Left ventricle myocardium inferior (tissue), 1 donor: ENCODE measurements around the gene WDR54. TPM values are rescaled to one million over a fixed set of nuclear protein-coding genes. Genes with fewer than 3 reads are reported as not detected.

ENCODE experiments used
- DNase-seq: peaks from one replicate; pipeline ENCODE4 v3.0.0-alpha.2; 2020
- H3K27ac ChIP-seq: fragments of 200-600 bp; replicated peaks from 2 replicates; pipeline ENCODE4 v1.8.0; 2021
- H3K27me3 ChIP-seq: fragments of 200-600 bp; 2 replicates; pipeline ENCODE4 v1.8.0; 2021; ENCODE audit warnings: low read depth
- H3K36me3 ChIP-seq: fragments of 200-600 bp; 2 replicates; pipeline ENCODE4 v1.8.0; 2021
- H3K4me1 ChIP-seq: fragments of 200-600 bp; 2 replicates; pipeline ENCODE4 v1.8.0; 2021
- H3K4me3 ChIP-seq: fragments of 200-600 bp; 2 replicates; pipeline ENCODE4 v1.8.0; 2021; ENCODE audit warnings: mild to moderate bottlenecking, moderate library complexity
- H3K9me3 ChIP-seq: fragments of 200-600 bp; replicated peaks from 2 replicates; pipeline ENCODE4 v1.8.0; 2021
- intact Hi-C: fragments of 100-400 bp; cut with micrococcal nuclease; formaldehyde crosslinking; loops from one replicate; pipeline ENCODE4 v1.11.0; 2022
- total RNA-seq: library from RNA; stranded (reverse); fragmentation: NEBNext Ultra II Directional; extraction: Animal tissue kit (Norgen Biotek cat#: 25700); gene quantifications from one replicate; pipeline ENCODE4 v1.2.1, GENCODE V29; 2021
- TF ChIP-seq, protein P1 (sequence below): fragments of 200-600 bp; IDR thresholded peaks from 2 replicates; pipeline ENCODE4 v1.8.0; 2021; ENCODE audit warnings: antibody characterized with exemption, mild to moderate bottlenecking, borderline replicate concordance
- donor health status: DM: no; HTN: yes; CAD: no; lungs with severe emphysema.

The WDR54 gene
- total RNA-seq, 1 donor from 2014 or later, result 2.9 TPM

DNA sequence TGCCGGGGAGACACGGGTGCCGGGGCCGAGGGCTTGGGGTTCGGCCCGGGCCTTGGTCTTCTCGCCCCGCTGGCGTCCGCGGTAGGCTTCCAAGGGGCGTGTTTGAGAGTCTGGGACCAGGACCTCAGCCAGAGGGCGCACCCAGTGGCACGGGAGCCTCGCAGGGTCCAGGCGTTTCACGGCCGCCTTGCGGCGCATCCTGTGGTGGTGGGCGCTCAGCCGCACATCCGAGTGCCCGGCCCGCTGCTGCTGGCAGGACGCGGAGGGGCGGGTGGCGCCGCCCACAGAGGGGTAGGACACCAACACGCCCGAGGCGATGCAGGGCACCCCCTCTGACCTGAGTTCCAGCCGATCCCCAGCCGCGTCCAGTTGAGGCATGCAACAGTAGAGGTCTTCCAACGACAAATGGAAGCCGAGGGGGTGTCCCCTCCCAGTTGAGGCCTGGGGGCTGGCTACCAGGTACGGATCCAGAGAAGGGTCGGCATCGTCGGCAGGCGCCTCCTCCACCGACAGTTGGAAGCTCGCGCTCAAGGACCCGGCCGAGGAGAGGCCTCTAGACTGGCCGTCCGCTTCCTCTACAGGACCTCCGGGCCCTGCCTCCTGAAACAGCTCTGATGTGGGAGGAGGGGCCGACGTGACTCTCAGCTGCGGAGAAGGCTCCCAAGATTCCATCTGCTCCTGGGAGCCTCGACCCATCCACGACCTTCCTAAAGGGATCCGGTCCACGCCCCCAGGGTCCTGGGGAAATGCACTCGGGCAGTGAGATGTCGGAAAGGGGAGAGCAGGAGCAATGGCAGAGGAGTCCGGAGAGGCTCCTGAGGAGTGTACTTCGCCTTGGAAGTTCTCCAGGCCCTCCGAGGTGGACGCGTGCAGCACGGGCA, 6.4 kb upstream of the WDR54 start:
- Histone ChIP-seq H3K36me3 (no peaks in the 10 kb centered on the region), H3K27ac (peak overlapping the region; percentile 78), H3K4me1 (peaks cover 35% of the 10 kb centered on the region), H3K9me3 (no peaks in the 10 kb centered on the region), H3K4me3 (peak overlapping the region; percentile 79), H3K27me3 (no peaks in the 10 kb centered on the region)
- intact Hi-C loops, result no loop called here
- TF ChIP-seq, protein P1, sequence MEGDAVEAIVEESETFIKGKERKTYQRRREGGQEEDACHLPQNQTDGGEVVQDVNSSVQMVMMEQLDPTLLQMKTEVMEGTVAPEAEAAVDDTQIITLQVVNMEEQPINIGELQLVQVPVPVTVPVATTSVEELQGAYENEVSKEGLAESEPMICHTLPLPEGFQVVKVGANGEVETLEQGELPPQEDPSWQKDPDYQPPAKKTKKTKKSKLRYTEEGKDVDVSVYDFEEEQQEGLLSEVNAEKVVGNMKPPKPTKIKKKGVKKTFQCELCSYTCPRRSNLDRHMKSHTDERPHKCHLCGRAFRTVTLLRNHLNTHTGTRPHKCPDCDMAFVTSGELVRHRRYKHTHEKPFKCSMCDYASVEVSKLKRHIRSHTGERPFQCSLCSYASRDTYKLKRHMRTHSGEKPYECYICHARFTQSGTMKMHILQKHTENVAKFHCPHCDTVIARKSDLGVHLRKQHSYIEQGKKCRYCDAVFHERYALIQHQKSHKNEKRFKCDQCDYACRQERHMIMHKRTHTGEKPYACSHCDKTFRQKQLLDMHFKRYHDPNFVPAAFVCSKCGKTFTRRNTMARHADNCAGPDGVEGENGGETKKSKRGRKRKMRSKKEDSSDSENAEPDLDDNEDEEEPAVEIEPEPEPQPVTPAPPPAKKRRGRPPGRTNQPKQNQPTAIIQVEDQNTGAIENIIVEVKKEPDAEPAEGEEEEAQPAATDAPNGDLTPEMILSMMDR, result peak; percentile 64
- peak; percentile 69 for DNase-seq

GRCh38 chr2:74415762-74416395, 5.7 kb upstream of the WDR54 start:
- TF ChIP-seq, protein P1, result no peak
- peak overlapping the region; percentile 78 for H3K27ac ChIP-seq
- H3K36me3 ChIP-seq, result no peaks in the 10 kb centered on the region
- intact Hi-C loops, result no loop called here
- peak overlapping the region; percentile 79 for H3K4me3 ChIP-seq
- no peaks in the 10 kb centered on the region for H3K9me3 ChIP-seq
- H3K27me3 ChIP-seq, result no peaks in the 10 kb centered on the region
- no peak for DNase-seq
- H3K4me1 ChIP-seq, result peaks cover 37% of the 10 kb centered on the region

- H3K36me3 ChIP-seq, result no peaks in the 10 kb centered on the region
- H3K9me3 ChIP-seq, result no peaks in the 10 kb centered on the region
- intact Hi-C loops, result no loop called here
- H3K27me3 ChIP-seq, result no peaks in the 10 kb centered on the region
- H3K4me1 ChIP-seq, result peaks cover 46% of the 10 kb centered on the region
- DNase-seq, result no peak
- H3K4me3 ChIP-seq, result no peak overlapping the region
- no peak overlapping the region for H3K27ac ChIP-seq
- TF ChIP-seq, protein P1, result no peak
These were observed 4.8 kb upstream of the WDR54 start for GRCh38 chr2:74416778-74417177.

GRCh38 chr2:74417197-74417596, 4.3 kb upstream of the WDR54 start:
- Histone ChIP-seq H3K36me3 (no peaks in the 10 kb centered on the region), H3K9me3 (no peaks in the 10 kb centered on the region), H3K4me1 (peaks cover 50% of the 10 kb centered on the region), H3K4me3 (no peak overlapping the region), H3K27me3 (no peaks in the 10 kb centered on the region), H3K27ac (no peak overlapping the region)
- TF ChIP-seq, protein P1, result no peak
- intact Hi-C loops, result no loop called here
- DNase-seq, result no peak

DNA sequence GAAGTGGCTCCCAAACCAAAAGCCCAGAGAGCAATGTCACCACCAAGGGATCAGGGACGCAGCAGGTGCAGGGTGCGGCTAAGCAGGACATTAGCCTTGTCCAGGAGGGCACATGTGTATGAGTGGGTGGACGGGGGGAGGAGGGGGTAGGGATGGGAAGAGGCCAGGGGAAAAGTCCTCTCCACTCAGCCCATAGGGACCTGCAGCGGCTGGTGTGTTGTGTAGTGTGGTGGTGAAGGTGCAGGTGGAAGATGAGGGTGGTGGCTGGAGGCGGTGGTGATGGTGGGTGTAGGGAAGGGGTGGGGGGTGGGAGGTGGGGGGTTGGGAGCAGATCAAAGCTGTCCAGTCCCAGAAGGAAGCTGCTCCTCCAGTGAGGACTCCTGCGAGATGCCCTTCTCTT, 3.8 kb upstream of the WDR54 start:
- Histone ChIP-seq H3K27me3 (no peaks in the 10 kb centered on the region), H3K36me3 (no peaks in the 10 kb centered on the region), H3K4me3 (no peak overlapping the region), H3K4me1 (peaks cover 51% of the 10 kb centered on the region), H3K27ac (peak overlapping the region; percentile 51), H3K9me3 (no peaks in the 10 kb centered on the region)
- intact Hi-C loops, result no loop called here
- TF ChIP-seq, protein P1, result no peak
- no peak for DNase-seq
